Fibroblast of lung (primary cell): Measurements from ENCODE around the gene CCDC51.

ENCODE experiments used
- CTCF ChIP-seq, 2 donors: IDR thresholded peaks in 1 of 2; conservative IDR thresholded peaks in 1 of 2; 1 replicate in 1 of 2; 2 replicates in 1 of 2; pipeline ENCODE4 v1.5.1; 2011 to 2012; ENCODE audit warnings: low read length in 2 of 2, control low read depth in 1 of 2, inconsistent platforms in 1 of 2, low read depth in 1 of 2, mild to moderate bottlenecking in 1 of 2
- EZH2 ChIP-seq: IDR thresholded peaks from 2 replicates; pipeline ENCODE4 v1.5.1; 2012; ENCODE audit warnings: low read length, control low read depth, mild to moderate bottlenecking; ENCODE audit errors: missing control alignments

GRCh38 chr3:48394391-48394790, 45.5 kb downstream of the CCDC51 start:
- TF ChIP-seq CTCF (conservative IDR thresholded peaks at IDR 0.05 in 1 of 2, IDR thresholded peaks at IDR 0.05 in 1 of 2; ENCODE audit: low read depth in 1 of 2, low read length in 2 of 2) (no peak), EZH2 (no peak)
